Measurements from ENCODE around the gene PRKCA. TPM values are rescaled to one million over a fixed set of nuclear protein-coding genes. Genes with fewer than 3 reads are reported as not detected.

The PRKCA gene
- total and polyA plus RNA-seq, 2 of the 13 experiments (the other 11 are each of a cell fraction or from before 2014, with no cell fraction given) = 18.5 to 21.5 TPM

- no peaks in the 10 kb centered on the region for H4K20me1 ChIP-seq (ENCODE audit: insufficient read depth, low read length)
- no peak for TF ChIP-seq JDP2 (CRISPR knock-in tag; IDR thresholded peaks at IDR 0.05; ENCODE audit: borderline replicate concordance)
- TF ChIP-seq ZNF557 (CRISPR knock-in tag; IDR thresholded peaks at IDR 0.05) = no peak
- TF ChIP-seq POLR2G (IDR thresholded peaks at IDR 0.05; ENCODE audit: low read depth, low read length) = no peak
- TF ChIP-seq MATR3 (CRISPR knock-in tag; IDR thresholded peaks at IDR 0.05) = no peak
- no peak for TF ChIP-seq TBX2 (CRISPR knock-in tag; IDR thresholded peaks at IDR 0.05; ENCODE audit: borderline replicate concordance)
- no peak for TF ChIP-seq NBN (conservative IDR thresholded peaks at IDR 0.05)
- TF ChIP-seq TAF1 (CRISPR knock-in tag; IDR thresholded peaks at IDR 0.05) = no peak
- no peaks in the 10 kb centered on the region; a peak in 1 of 5 replicates for H3K36me3 ChIP-seq (replicated peaks in 1 of 2; ENCODE audit: control insufficient read depth in 1 of 2, insufficient read depth in 2 of 2, low read length in 2 of 2)
- in situ Hi-C loops (cut with HindIII; ENCODE audit: extremely low pct_ligation_motif_present, low pct_unique_long_range_greater_than_20kb) = no loop called here
- 94% methylated on average over 2 of the region's 2 CpGs for WGBS (ENCODE audit: low lambda C conversion rate)
- no peak overlapping the region for H3K9ac ChIP-seq (ENCODE audit: insufficient read depth, low read depth, low read length)
- peaks cover 29% of the 10 kb centered on the region for H3K79me2 ChIP-seq (ENCODE audit: insufficient read depth, low read length)
- no peak for ATAC-seq
- H3K4me3 ChIP-seq (replicated peaks in 1 of 3; ENCODE audit: insufficient read depth in 1 of 3, low read depth in 2 of 3, low read length in 3 of 3) = no peak overlapping the region
- BruUV-seq (replicated peaks) = no TSS peak
- POLR2A ChIA-PET = no interaction called here
- no peak for DNase-seq (ENCODE audit: low spot score)
- no peaks in the 10 kb centered on the region for H3K9me3 ChIP-seq (ENCODE audit: low read length)
- no peaks in the 10 kb centered on the region for H3K27me3 ChIP-seq (ENCODE audit: control insufficient read depth in 1 of 2, insufficient read depth in 2 of 2, low read length in 2 of 2)
- CTCF ChIA-PET (ENCODE audit: low intra/inter-chr PET ratio, low total read pairs) = no interaction called here
- no peak overlapping the region for H3K4me2 ChIP-seq (ENCODE audit: low read depth, low read length)
- FAIRE-seq = no peak
- H3K4me1 ChIP-seq (ENCODE audit: insufficient read depth, low read length) = peaks cover 10% of the 10 kb centered on the region
- intact Hi-C loops (cut with micrococcal nuclease; ENCODE audit: unreplicated experiment) = no loop called here
- no peak overlapping the region for H2AFZ ChIP-seq (ENCODE audit: low read length)
- H3K27ac ChIP-seq (ENCODE audit: extremely low read length, insufficient read depth, low read length) = no peak overlapping the region
Observed at GRCh38 chr17:66379996-66380395, 77.6 kb downstream of the PRKCA start.

- no peak overlapping the region for H3K9ac ChIP-seq (ENCODE audit: insufficient read depth, low read depth, low read length)
- CTCF ChIA-PET (ENCODE audit: low intra/inter-chr PET ratio, low total read pairs) = no interaction called here
- no peak overlapping the region for H2AFZ ChIP-seq (ENCODE audit: low read length)
- ATAC-seq = no peak
- H3K9me3 ChIP-seq (ENCODE audit: low read length) = no peaks in the 10 kb centered on the region
- H3K79me2 ChIP-seq (ENCODE audit: insufficient read depth, low read length) = peaks cover 31% of the 10 kb centered on the region
- H3K4me2 ChIP-seq (ENCODE audit: low read depth, low read length) = no peak overlapping the region
- intact Hi-C loops (cut with micrococcal nuclease; ENCODE audit: unreplicated experiment) = no loop called here
- FAIRE-seq = no peak
- no peak overlapping the region for H3K27ac ChIP-seq (ENCODE audit: extremely low read length, insufficient read depth, low read length)
- in situ Hi-C loops (cut with HindIII; ENCODE audit: extremely low pct_ligation_motif_present, low pct_unique_long_range_greater_than_20kb) = no loop called here
- no peaks in the 10 kb centered on the region for H4K20me1 ChIP-seq (ENCODE audit: insufficient read depth, low read length)
- H3K27me3 ChIP-seq (ENCODE audit: control insufficient read depth in 1 of 2, insufficient read depth in 2 of 2, low read length in 2 of 2) = no peaks in the 10 kb centered on the region
- peaks cover 13% of the 10 kb centered on the region for H3K4me1 ChIP-seq (ENCODE audit: insufficient read depth, low read length)
- no peaks in the 10 kb centered on the region for H3K36me3 ChIP-seq (replicated peaks in 1 of 2; ENCODE audit: control insufficient read depth in 1 of 2, insufficient read depth in 2 of 2, low read length in 2 of 2)
- no TSS peak for BruUV-seq (replicated peaks)
- no peak overlapping the region for H3K4me3 ChIP-seq (replicated peaks in 1 of 3; ENCODE audit: insufficient read depth in 1 of 3, low read depth in 2 of 3, low read length in 3 of 3)
- POLR2A ChIA-PET = interaction anchor here (1.0 to 1.3 kb wide), 2 partner anchors 39 to 77 kb away, joined by 3 read pairs; no protein-coding TSS in a partner anchor
- DNase-seq (ENCODE audit: low spot score) = no peak
- WGBS (ENCODE audit: low lambda C conversion rate) = 91% methylated on average over 4 of the region's 4 CpGs
- TF ChIP-seq ZNF232 (CRISPR knock-in tag; IDR thresholded peaks at IDR 0.05; ENCODE audit: borderline replicate concordance) (no peak), ZNF839 (CRISPR knock-in tag; IDR thresholded peaks at IDR 0.05; ENCODE audit: borderline replicate concordance) (no peak), ZNF629 (CRISPR knock-in tag; conservative IDR thresholded peaks at IDR 0.05) (no peak), ZNF224 (CRISPR knock-in tag; IDR thresholded peaks at IDR 0.05) (no peak), CBX5 (CRISPR knock-in tag; IDR thresholded peaks at IDR 0.05; ENCODE audit: borderline replicate concordance) (no peak), ADNP (CRISPR knock-in tag; IDR thresholded peaks at IDR 0.05) (no peak), ZKSCAN1 (IDR thresholded peaks at IDR 0.05; ENCODE audit: low read length) (no peak), GATAD2A (CRISPR knock-in tag; IDR thresholded peaks at IDR 0.05) (no peak), JARID2 (CRISPR knock-in tag; IDR thresholded peaks at IDR 0.05; ENCODE audit: insufficient replicate concordance) (no peak), TARDBP (CRISPR knock-in tag; IDR thresholded peaks at IDR 0.05) (no peak), GMEB1 (CRISPR knock-in tag; IDR thresholded peaks at IDR 0.05; ENCODE audit: borderline replicate concordance) (no peak), CREB1 (IDR thresholded peaks at IDR 0.05) (no peak), CREB1 (CRISPR knock-in tag; IDR thresholded peaks at IDR 0.05) (no peak), ZNF780A (CRISPR knock-in tag; IDR thresholded peaks at IDR 0.05) (no peak), TBP (CRISPR knock-in tag; IDR thresholded peaks at IDR 0.05) (no peak)
Observed at GRCh38 chr17:66381701-66382362, 79.4 kb downstream of the PRKCA start.

Data from HepG2 (cell line).